Measurements from ENCODE around the gene TINAG.
"Not testable (repeated sequence)": the region's sequence is repeated elsewhere in the genome, so short reads cannot be mapped to it uniquely, and the experiment has no call there.

Gene TINAG

DNA sequence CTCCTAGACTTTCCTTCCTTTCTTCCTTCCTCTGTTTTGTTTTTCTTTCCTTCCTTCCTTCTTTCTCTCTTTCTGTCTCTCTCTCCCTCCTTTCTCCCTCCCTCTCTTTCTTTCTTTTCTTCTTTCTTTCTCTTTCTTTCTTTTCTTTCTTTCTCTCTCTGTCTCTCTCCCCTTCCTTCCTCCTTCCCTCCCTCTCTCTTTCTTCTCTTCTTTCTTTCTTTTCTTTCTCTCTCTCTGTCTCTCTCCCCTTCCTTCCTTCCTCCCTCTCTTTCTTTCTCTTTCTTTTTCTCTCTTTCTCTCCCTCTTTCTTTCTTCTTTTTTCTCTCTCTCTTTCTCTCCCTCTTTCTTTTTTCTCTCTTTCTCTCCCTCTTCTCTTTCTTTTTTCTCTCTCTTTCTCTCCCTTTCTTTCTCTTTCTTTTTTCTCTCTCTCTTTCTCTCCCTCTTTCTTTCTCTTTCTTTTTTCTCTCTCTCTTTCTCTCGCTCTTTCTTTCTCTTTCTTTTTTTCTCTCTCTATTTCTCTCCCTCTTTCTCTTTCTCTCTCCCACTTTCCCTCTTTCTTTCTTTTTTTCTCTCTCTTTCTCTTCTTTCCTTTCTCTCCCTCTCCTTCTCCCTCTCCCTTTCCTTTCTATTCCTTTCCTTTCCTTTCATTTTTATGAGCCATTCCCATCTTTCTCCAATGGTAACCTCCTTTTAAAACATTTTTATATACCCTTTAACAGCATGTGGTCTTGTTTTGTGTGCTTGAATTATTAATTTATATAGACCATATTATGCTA lies 2.3 kb downstream of the TINAG start:
- no peak for DNase-seq

DNA sequence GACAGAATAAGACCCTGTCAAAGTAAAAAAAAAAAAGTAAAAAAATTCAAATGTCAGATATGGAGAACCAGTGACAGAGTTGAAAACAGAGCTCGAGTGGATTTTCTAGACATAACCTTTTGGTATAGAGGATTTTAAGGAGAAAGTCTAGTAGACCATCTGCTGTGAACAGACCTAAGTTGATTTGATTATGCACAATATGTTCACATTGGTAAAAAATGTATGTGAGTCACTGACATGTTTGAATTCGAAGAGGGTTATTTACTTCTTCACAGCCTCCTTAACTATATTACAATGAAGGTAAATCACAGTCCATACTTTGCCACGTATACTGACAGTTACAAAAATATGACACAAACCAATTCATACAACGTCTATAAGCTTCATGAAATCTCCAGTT lies 7.4 kb downstream of the TINAG start:
- DNase-seq = no peak

DNA sequence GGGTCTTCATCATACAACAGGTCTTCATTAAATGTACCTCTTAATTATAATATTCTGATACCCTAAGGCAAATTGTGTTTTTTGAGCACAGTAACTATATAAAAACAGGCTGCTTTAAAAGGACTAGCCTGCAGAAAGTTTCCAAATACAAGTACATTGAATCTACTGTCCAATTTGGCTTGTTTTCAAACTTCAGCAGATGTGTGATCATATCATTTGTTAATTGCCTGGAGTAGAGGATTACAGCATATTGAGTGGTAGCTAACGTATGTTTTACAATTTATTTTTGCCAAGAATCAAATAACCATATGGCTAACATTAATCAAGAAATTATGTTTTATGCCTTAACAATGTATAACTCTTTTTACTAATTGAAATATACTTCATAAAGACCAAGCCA lies 12.6 kb downstream of the TINAG start:
- DNase-seq = no peak

DNA sequence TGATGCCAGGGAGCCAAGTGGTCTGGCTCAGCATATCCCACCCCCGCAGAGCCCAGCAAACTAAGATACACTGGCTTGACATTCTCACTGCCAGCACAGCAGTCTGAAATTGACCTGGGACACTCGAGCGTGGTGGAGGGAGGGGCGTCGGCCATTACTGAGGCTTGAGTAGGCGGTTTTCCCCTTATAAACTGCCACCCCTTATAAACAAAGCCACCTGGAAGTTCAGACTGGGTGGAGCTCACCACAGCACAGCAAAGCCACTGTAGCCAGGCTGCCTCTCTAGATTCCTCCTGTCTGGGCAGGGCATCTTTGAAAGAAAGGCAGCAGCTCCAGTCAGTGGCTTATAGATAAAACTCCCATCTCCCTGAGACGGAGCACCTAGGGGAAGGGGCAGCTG lies 19.4 kb downstream of the TINAG start:
- no peak for DNase-seq

DNA sequence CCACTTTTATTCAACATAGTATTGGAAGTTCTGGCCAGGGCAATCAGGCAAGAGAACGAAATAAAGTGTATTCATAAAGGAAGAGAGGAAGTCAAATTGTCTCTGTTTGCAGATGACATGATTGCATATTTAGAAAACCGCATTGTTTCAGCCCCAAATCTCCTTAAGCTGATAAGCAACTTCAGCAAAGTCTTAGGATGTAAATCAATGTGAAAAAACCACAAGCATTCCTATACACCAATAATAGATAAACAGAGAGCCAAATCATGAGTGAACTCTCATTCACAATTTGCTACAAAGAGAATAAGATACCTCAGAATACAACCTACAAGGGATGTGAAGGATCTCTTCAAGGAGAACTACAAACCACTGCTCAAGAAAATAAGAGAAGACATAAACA lies 23.3 kb downstream of the TINAG start:
- DNase-seq = not testable (repeated sequence)

DNA sequence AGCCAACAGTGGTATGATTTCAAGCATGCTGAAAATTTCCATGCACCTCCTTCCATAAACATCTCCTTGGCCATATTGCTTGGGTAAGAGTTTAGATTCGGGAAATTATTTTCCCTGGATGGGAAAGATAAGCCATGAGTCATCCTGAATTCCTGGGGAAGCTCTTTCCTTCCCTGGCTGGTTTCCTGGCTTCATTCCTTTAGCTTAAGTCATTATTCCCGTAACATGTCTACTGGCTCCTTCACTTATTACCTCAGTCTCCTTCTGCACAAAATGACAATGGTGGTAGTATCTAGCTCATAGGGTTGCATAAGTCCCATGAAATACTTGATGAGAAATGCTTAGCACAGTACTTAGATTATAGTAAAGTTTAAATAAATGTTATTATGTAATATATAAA lies 27.6 kb downstream of the TINAG start:
- DNase-seq = no peak

DNA sequence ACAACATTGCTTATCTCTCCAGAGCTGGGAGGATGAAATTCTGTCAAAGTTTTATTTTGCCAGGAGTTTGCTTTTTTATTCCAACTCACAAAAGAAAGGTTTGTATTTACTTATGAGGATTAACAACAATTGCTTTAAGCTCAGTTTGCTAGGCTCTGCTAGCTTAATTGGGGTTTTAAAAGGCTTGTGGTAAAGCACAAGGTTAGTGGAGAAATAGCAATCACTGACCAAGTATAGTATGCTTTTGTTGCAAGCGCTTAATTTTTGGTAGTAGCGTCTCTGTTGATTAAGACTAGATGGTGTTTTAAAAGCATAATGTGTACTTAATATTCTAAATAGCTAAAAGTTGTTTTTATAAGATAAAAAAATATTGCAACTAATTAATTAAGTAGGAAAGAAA lies 45.7 kb downstream of the TINAG start:
- no peak for DNase-seq

DNA sequence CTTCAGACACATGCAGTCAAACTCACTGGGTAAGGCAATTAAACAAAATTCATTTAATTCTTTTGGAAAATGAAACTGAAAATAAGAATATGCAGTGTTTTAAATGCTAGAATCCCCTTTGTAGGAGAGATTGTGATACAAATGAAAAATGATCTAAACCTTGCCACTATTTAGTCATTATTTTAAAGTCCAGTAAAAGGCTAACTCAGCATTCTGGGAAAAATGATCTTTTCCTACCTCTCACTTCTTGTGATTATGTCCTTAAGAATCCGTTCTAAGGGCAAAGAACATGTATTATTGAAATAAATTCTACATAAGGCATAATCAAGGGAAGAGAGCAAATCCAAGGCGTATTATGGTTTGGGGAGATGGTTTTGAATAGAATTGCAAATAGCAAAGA lies 46.4 kb downstream of the TINAG start:
- DNase-seq = no peak

DNA sequence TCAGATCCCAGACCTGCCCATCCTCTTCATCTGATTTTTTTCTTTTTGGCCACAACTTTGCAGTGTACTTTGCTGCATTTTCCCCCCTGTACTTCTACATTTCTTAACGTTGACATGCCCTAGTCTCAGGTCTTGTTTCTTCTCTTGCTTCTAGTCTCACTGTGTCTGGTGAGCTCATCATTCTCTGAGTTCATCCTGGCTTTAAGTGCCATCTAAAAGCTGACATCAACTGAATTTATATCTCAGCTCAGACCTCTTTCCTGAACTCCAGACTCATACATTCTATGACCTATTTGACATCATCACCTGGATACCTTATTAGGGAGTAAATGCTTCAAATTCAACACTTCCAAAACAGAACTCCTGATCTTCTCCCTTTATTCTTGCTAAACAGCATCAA lies 48.9 kb downstream of the TINAG start:
- DNase-seq = no peak

DNA sequence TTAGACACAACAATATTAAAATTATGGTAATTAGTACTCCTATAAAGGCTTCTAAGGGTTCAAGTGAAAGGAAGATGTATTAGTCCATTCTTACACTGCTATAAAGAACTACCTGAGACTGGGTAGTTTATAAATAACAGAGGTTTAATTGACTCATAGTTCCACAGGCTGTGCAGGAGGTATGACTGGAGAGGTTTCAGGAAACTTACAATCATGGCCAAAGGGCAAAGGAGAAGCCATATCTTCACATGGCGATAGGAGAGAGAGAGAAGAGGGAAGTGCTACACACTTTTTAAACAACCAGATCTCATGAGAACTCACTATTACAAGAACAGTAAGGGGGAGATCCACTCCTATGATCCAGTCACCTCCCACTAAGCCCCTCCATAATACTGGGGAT lies 52.9 kb downstream of the TINAG start:
- DNase-seq = no peak

DNA sequence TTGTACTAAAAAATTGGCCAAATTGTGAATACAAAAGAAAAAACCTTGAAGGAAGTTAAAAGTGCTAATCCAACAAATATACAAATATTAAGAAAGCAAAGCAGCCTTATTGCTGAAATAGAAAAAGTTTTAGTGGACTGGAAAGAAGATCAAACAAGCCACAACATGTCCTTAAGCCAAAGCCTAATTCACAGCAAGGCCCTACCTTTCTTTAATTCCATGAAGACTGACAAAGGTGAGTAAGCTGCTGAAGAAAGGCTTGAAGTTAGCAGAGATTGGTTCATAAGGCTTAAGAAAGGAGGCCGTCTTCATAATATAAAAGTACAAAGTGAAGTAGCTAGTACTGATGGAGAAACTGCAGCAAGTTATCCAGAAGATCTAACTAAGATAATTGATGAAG lies 53.5 kb downstream of the TINAG start:
- no peak for DNase-seq

DNA sequence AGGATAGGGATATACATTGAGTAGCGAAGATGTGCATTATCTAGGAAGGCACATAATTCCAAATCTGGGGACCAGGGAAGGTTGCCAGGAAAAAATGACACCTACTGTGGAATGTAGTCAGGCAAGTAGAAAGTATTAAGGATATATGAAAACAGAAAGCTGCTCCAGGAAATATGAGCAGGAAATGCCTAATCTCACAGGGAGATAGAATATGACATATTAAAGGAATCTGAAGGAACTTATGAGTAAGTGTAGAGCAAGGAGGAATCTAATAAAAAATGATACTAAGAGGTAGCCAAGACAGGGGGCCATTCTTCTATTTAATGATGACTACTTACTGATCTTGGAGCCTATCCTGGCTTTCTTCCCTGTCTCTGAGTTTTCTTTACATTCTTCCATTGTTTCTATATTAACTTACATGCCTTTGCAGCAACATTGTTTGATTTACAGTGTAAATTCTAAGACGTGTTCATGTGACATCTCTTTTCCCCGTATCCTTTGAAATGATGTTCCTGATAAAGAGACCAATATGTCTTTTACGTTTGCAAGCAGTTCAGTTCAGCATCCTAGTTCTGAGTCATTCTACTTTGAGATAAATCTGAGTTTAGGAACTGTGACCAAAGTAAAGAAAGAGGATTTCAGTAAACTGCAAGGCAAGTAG lies 58.6 kb downstream of the TINAG start:
- DNase-seq = no peak

DNA sequence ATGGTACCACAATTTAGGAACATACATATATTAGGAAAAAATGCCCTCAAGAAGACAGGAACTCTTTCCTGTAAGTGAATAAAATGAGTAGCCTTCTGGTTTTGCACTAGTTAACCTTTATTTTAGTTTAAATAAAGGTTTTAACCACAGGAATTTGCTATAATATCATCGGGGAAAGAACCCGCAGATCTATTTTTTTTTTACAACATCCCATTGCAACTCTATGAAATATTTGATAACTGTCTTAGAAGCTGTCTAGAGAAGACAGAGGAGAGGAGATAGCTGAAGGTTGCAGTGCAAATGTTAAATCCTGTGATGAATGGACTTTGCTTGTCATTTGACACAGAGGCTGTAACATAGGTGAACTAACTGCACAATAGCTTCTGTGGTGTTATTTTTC lies 69.5 kb downstream of the TINAG start:
- DNase-seq = no peak

DNA sequence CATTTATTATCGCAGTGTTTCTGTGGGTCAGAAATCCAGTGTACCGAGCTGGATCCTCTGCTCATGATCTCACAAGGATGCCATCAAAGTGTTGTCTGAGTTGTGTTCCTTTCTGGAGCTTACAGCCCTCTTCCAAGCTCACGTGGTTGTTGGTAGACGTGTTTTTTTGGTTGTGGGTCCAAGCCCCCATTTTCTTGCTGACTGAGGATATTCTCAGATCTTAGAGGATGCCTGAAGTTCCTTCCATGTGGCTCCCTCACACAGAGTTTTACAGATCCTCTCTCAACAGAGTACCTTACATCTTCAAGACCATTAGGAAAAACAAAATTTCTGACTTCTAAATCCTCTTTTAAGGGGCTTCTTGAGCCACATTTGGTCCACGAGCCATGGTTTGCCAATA lies 78.1 kb downstream of the TINAG start:
- no peak for DNase-seq

DNA sequence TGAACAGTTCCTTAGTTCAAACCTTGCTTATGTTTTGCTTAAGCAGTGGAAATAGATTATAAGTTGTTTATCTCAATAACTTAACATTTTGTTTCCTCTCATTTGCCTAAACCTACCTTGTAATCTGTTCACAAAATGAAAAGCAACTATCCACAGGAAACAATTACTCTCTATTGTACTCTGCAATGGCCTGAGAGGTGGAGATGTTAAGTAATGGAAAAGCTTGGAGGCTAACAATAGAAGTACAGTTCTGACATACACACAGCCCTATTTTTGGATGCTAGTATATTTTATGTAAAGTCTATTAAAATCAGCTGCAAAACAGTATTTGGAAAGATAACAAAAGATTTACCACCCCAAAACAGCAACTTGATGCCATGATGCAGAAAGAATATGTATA lies 82.1 kb downstream of the TINAG start:
- no peak for DNase-seq

DNA sequence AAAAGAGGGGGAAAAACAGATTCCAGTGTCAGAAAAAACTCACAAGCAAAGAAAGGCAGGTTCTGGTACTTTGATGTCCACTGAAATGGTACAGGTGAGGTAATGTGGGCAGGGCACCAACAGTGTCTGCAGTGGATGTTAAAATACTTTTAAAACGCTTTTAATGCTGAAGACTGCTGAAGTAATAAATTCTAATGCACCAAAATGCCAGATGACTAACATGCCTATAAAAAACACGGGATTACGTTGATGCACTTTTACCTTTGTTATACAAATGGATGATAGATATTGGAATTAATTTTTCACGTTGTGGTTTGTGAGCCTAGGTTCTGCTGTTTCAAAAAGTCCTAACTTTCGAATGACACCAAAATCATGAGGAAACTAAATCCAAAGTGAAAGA lies 83.3 kb downstream of the TINAG start:
- DNase-seq = no peak

DNA sequence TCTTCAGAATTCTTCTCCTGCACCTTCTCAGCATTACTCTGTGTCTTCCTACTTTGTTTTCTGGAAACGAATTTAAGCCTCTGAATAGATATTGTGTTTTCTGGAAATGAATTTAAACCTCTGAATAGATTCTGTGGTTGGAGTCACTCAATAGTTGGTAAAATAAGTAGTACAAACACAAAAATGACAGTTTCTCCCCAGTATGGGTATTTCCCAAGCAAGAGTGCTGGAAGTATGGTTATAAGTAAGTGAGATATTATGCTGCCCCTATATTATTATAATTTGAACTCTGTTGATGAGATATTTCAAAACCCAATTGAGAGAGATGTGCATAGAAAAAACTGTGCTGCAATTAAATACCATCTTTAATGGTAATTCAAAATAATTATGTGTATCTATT lies 94.9 kb downstream of the TINAG start:
- no peak for DNase-seq

DNA sequence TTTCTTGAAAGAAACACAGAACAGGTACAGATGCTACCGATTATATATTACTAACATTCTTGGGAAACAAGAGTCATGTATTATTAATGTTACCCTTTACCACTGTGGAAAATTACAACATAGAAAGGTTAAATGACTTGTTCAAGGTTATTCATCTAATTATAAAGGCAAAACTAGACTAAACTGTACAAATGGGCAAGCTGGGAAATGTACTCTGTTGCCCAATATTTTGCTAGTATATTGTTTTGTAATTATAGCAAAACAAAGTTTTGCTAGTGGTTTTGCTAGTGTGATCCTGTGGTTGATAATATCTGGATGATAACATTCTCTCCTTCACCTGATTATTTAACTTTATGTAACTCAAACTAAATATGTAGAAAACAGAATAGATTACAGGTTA lies 96.5 kb downstream of the TINAG start:
- no peak for DNase-seq

DNA sequence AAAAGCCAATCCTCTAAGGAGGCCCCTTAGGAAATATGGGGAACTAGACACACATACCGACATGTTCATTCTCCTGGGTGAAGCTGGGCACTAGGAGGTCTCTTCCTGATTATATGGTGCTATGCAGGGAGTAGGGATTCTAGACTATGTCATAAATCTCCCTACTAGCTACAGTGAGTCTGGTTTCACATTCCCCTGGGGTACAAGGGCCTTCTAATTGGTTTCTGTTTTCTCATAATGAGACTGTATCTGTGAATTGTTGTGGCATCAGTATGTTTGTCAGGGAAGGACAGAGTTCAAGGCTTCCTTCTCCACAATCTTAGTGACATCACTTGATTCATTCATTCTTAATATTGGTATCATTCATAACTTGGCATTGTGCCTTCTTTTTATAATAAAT lies 103.5 kb downstream of the TINAG start:
- no peak for DNase-seq

DNA sequence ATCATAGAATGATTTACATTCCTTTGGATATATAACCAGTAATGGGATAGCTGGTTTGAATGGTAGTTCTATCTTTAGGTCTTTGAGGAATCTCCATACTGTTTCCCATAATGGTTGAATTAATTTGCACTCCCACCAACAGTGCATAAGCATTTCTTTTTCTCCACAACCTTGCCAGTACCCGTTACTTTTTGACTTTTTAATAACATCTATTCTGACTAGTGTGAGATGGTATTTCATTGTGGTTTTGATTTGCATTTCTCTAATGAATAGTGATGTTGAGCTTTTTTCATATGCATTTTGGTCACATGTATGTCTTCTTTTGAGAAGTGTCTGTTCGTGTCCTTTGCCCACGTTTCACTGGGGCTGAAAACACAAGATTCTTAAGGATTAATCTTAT lies 107.3 kb downstream of the TINAG start:
- DNase-seq = no peak

DNA sequence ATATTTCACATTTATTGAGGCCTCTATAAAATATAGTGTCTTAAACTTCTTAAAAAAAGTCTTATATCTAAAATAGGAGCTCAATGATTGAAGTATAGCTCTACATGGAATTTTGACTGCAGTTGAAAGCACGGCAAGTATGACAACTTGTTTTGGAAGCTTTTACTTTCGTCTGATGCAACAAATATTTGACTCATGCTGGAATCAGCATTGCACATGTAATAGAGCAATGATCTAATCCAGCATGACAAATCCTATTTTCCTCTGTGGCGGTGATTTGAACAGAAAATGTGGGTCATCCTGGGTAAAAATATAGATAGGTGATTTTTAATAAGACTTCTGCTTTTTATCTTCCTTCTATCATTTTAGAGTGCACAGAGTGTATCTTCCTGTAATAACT lies 111.6 kb downstream of the TINAG start:
- no peak for DNase-seq

DNA sequence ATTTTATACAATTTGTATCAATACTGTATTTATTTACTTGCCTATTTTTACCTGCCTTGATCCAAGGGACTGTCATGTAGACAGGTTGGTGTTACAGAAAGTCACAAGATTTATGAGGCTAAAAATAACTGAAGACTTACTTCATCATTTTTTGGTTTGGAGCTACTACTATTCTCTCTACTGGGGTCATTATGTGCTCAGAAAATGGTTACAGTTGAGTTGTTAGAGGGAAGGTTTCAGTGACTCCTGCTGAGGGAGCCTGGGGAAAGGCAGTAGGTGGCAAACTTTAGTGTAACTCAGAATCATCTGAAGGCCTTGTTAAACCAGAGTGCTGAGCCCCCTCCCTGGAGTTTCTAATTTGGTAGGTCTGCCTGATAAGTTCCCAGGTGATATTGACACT lies 118.8 kb downstream of the TINAG start:
- no peak for DNase-seq

DNA sequence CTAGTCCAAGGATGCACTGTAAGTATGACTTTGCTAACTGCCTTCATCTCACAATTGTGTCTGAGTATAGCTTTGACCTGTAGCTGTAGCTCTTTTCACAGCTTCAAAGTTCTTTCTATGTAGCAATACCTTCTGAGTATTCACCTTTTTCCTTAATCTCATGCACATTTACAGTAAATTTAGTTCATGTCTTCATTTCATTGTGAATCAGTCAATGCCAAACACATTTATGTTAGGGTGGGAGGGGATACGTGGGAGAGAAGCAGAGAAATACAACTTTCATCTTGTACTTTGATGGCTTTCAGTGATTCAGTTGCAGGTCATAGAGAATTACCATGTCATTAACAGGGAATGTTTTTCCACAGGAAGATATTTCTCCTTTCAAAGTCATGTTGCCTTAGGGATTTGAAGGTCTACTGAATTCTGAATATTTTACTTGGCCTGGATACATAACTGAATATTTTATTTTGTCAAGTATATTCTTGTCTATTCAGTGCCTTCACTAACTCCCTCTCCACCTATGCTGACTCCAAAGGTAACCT lies 119.2 kb downstream of the TINAG start:
- no peak for DNase-seq

DNA sequence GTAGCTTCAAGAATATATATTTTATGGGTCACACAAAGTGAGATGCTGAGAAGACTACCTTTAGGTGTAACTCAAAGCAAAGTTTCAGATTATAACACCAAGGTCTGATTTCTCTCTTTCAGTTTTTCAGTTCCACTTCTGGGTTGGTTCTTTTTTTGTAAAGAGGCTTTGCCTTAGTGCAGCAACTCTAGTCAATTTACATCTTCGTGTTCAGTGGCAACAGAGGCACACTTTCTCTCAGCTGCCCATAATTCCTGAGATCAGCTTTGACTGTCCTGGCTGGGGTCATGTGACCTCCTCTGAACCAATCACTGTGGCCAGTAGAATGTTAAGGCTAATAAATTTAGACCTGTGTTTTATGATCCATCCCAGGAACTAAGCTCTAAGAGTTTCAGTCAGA lies 120.2 kb downstream of the TINAG start:
- no peak for DNase-seq

DNA sequence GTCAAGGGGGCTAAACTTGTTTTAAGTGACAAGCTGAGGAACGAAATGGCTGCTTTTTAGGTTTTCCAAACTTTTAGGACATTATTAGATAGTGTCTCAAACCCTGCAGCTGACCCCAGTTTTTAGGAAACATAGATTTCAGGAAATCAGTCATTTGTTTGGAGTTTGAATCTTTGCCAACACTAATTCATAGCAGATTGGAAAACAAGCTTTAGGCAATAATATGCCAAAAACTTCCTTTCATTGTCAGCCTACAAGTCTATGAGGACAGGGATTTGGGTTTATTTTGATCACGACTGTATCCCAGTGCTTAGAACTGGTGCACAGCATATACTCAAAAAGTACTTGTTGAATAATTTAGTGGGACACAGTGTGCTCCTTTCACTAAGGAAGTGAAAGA lies 123.2 kb downstream of the TINAG start:
- no peak for DNase-seq
